Loucy (cell line): ENCODE results near the gene PTPRO.

ENCODE experiments used
- H2AFZ ChIP-seq: fragments of 200-600 bp; sonication (generic); 2 replicates; pipeline ENCODE4 v1.6.0; 2016; ENCODE audit warnings: antibody characterized with exemption, mild to moderate bottlenecking, low read length, moderate library complexity
- H3F3A ChIP-seq: fragments of 200-600 bp; 2 replicates; pipeline ENCODE4 v1.6.0; 2016; ENCODE audit warnings: antibody characterized with exemption, low read depth, mild to moderate bottlenecking
- H3K27me3 ChIP-seq: fragments of 200-600 bp; sonication (generic); 2 replicates; pipeline ENCODE4 v1.6.1; 2014; ENCODE audit warnings: low read length, mild to moderate bottlenecking; ENCODE audit not compliant: insufficient read depth, poor library complexity, severe bottlenecking
- H3K36me3 ChIP-seq: fragments of 200-600 bp; sonication (generic); 2 replicates; pipeline ENCODE4 v1.6.1; 2016; ENCODE audit warnings: low read length; ENCODE audit not compliant: insufficient read depth
- H3K4me1 ChIP-seq: fragments of 200-600 bp; sonication (generic); 2 replicates; pipeline ENCODE4 v1.5.1; 2014; ENCODE audit warnings: low read length, mild to moderate bottlenecking; ENCODE audit not compliant: insufficient read depth, poor library complexity, severe bottlenecking
- H3K4me2 ChIP-seq: fragments of 200-600 bp; sonication (generic); 2 replicates; pipeline ENCODE4 v1.6.0; 2014; ENCODE audit warnings: antibody characterized with exemption, low read length, low read depth, mild to moderate bottlenecking; ENCODE audit not compliant: poor library complexity, severe bottlenecking
- H3K4me3 ChIP-seq: fragments of 200-600 bp; sonication (generic); 2 replicates; pipeline ENCODE4 v1.5.1; 2014; ENCODE audit warnings: low read length, mild to moderate bottlenecking, mixed read lengths; ENCODE audit not compliant: poor library complexity, severe bottlenecking
- H3K79me2 ChIP-seq: fragments of 200-600 bp; sonication (generic); 2 replicates; pipeline ENCODE4 v1.6.1; 2014; ENCODE audit warnings: low read length; ENCODE audit not compliant: insufficient read depth
- H3K9ac ChIP-seq: fragments of 200-600 bp; sonication (generic); 2 replicates; pipeline ENCODE4 v1.6.0; 2014; ENCODE audit warnings: mild to moderate bottlenecking, low read depth, low read length, moderate library complexity; ENCODE audit not compliant: poor library complexity, severe bottlenecking
- H3K9me2 ChIP-seq: fragments of 200-600 bp; sonication (generic); replicated peaks from 2 replicates; pipeline ENCODE4 v1.6.1; 2016; ENCODE audit warnings: low read depth, low read length, mixed read lengths
- H3K9me3 ChIP-seq: fragments of 200-600 bp; sonication (generic); 2 replicates; pipeline ENCODE4 v1.6.1; 2014; ENCODE audit warnings: mild to moderate bottlenecking, antibody characterized with exemption, low read length, low read depth; ENCODE audit not compliant: insufficient read depth
- H4K20me1 ChIP-seq: fragments of 200-600 bp; sonication (generic); 2 replicates; pipeline ENCODE4 v1.6.0; 2014; ENCODE audit warnings: antibody characterized with exemption, low read length, mild to moderate bottlenecking; ENCODE audit not compliant: insufficient read depth, poor library complexity, severe bottlenecking
- CTCF ChIP-seq: fragments of 200-600 bp; sonication (generic); conservative IDR thresholded peaks from 2 replicates; pipeline ENCODE4 v1.5.1; 2014; ENCODE audit warnings: mild to moderate bottlenecking, antibody characterized with exemption, low read length
- EZH2phosphoT487 ChIP-seq: fragments of 200-600 bp; IDR thresholded peaks from 2 replicates; pipeline ENCODE4 v1.6.1; 2018; ENCODE audit warnings: antibody characterized with exemption, mild to moderate bottlenecking, moderate library complexity, borderline replicate concordance

PTPRO gene

GRCh38 chr12:15636060-15636890, 314.0 kb downstream of the PTPRO start:
- no peak overlapping the region for H3K9ac ChIP-seq
- no peaks in the 10 kb centered on the region for H3K9me3 ChIP-seq
- no peak overlapping the region for H2AFZ ChIP-seq
- no peak overlapping the region for H3K4me2 ChIP-seq
- H3K4me1 ChIP-seq: peaks cover 5% of the 10 kb centered on the region
- no peaks in the 10 kb centered on the region for H3K9me2 ChIP-seq
- no peaks in the 10 kb centered on the region for H3K27me3 ChIP-seq
- H3K36me3 ChIP-seq: no peaks in the 10 kb centered on the region
- H4K20me1 ChIP-seq: no peaks in the 10 kb centered on the region
- no peaks in the 10 kb centered on the region for H3F3A ChIP-seq
- no peaks in the 10 kb centered on the region for H3K79me2 ChIP-seq
- H3K4me3 ChIP-seq: no peak overlapping the region
- TF ChIP-seq CTCF: no peak
- no peak for TF ChIP-seq EZH2phosphoT487

GRCh38 chr12:15638231-15638630, 315.9 kb downstream of the PTPRO start:
- H4K20me1 ChIP-seq: no peaks in the 10 kb centered on the region
- no peaks in the 10 kb centered on the region for H3K9me2 ChIP-seq
- H2AFZ ChIP-seq: no peak overlapping the region
- H3K4me3 ChIP-seq: no peak overlapping the region
- no peak for TF ChIP-seq CTCF
- TF ChIP-seq EZH2phosphoT487: no peak
- H3K9ac ChIP-seq: no peak overlapping the region
- no peaks in the 10 kb centered on the region for H3K9me3 ChIP-seq
- no peaks in the 10 kb centered on the region for H3K36me3 ChIP-seq
- peaks cover 5% of the 10 kb centered on the region for H3K4me1 ChIP-seq
- no peaks in the 10 kb centered on the region for H3K27me3 ChIP-seq
- no peaks in the 10 kb centered on the region for H3F3A ChIP-seq
- H3K79me2 ChIP-seq: no peaks in the 10 kb centered on the region
- no peak overlapping the region for H3K4me2 ChIP-seq

GRCh38 chr12:15644700-15645099, 322.4 kb downstream of the PTPRO start:
- H3K79me2 ChIP-seq: no peaks in the 10 kb centered on the region
- H3K9me3 ChIP-seq: no peaks in the 10 kb centered on the region
- no peaks in the 10 kb centered on the region for H3K9me2 ChIP-seq
- H3K9ac ChIP-seq: no peak overlapping the region
- no peak overlapping the region for H3K4me2 ChIP-seq
- H3K36me3 ChIP-seq: no peaks in the 10 kb centered on the region
- no peak overlapping the region for H2AFZ ChIP-seq
- H3K4me3 ChIP-seq: no peak overlapping the region
- no peaks in the 10 kb centered on the region for H3K27me3 ChIP-seq
- H3F3A ChIP-seq: no peaks in the 10 kb centered on the region
- no peaks in the 10 kb centered on the region for H4K20me1 ChIP-seq
- TF ChIP-seq CTCF: no peak
- TF ChIP-seq EZH2phosphoT487: no peak
- no peaks in the 10 kb centered on the region for H3K4me1 ChIP-seq
